H1 (cell line): ENCODE data around the gene CDK4. TPM values are rescaled to one million over a fixed set of nuclear protein-coding genes. Genes with fewer than 3 reads are reported as not detected.

Source experiments
- BRCA1 ChIP-seq: IDR thresholded peaks from 2 replicates; pipeline ENCODE4 v1.6.1; 2012; ENCODE audit warnings: low read depth, low read length, improper control_type of control experiment
- CBX5 ChIP-seq: fragments of 300-800, 300-1000 bp; sonication (generic); IDR thresholded peaks from 2 replicates; pipeline ENCODE4 v1.7.1; 2016; ENCODE audit warnings: antibody characterized with exemption, low read length, low read depth
- CHD7 ChIP-seq: fragments of 300-600 bp; sonication (generic); IDR thresholded peaks from 2 replicates; pipeline ENCODE4 v1.7.1; 2012; ENCODE audit warnings: low read length, moderate library complexity, mild to moderate bottlenecking, inconsistent platforms; ENCODE audit not compliant: insufficient replicate concordance
- EZH2 ChIP-seq: fragments of 200-600 bp; sonication (generic); IDR thresholded peaks from 2 replicates; pipeline ENCODE4 v1.7.1; 2012; ENCODE audit warnings: low read depth, mild to moderate bottlenecking, moderate library complexity, low read length, inconsistent platforms; ENCODE audit not compliant: severe bottlenecking
- GTF2F1 ChIP-seq: IDR thresholded peaks from 2 replicates; pipeline ENCODE4 v1.6.1; 2012; ENCODE audit warnings: low read depth, low read length, improper control_type of control experiment, borderline replicate concordance
- MAFK ChIP-seq: IDR thresholded peaks from 2 replicates; pipeline ENCODE4 v1.6.1; 2012; ENCODE audit warnings: low read depth, mild to moderate bottlenecking, improper control_type of control experiment, low read length
- NANOG ChIP-seq: IDR thresholded peaks from 2 replicates; pipeline ENCODE4 v1.6.1; 2011; ENCODE audit warnings: low read length, low read depth, mild to moderate bottlenecking, inconsistent platforms; ENCODE audit not compliant: insufficient read depth, poor library complexity, severe bottlenecking
- POLR2AphosphoS5 ChIP-seq: IDR thresholded peaks from 2 replicates; pipeline ENCODE4 v1.6.1; 2011; ENCODE audit warnings: low read depth, low read length
- RFX5 ChIP-seq: IDR thresholded peaks from 2 replicates; pipeline ENCODE4 v1.6.1; 2011; ENCODE audit warnings: low read depth, low read length, improper control_type of control experiment, borderline replicate concordance
- TAF7 ChIP-seq: optimal IDR thresholded peaks from 2 replicates; pipeline ENCODE3; 2011; ENCODE audit warnings: low read depth, mild to moderate bottlenecking, inconsistent platforms, low read length, moderate library complexity, borderline replicate concordance
- TCF12 ChIP-seq: IDR thresholded peaks from 2 replicates; pipeline ENCODE4 v1.6.1; 2011; ENCODE audit warnings: low read depth, mild to moderate bottlenecking, low read length
- TEAD4 ChIP-seq: IDR thresholded peaks from 2 replicates; pipeline ENCODE4 v1.6.1; 2012; ENCODE audit warnings: low read depth, low read length, inconsistent platforms, mixed read lengths
- YY1 ChIP-seq: IDR thresholded peaks from 2 replicates; pipeline ENCODE4 v1.6.1; 2011; ENCODE audit warnings: low read depth, mild to moderate bottlenecking, low read length
- polyA plus RNA-seq, 7 experiments: library from polyadenylated mRNA; depleted of rRNA in 3 of 7; stranded (reverse) in 5 of 7; unstranded in 2 of 7; fragments of >200 nt in 5 of 7; fragments of 200-250 nt in 2 of 7; gene quantifications; 1 replicate in 5 of 7; 2 replicates in 1 of 7; 4 replicates in 1 of 7; pipeline versions ENCODE4 v1.2.1 to v1.2.3, GENCODE V29; 2011 to 2013; ENCODE audit warnings: missing spikeins in 2 of 7, mixed read lengths in 2 of 7
- total RNA-seq: library from RNA; stranded (reverse); fragmentation: NEBNext Ultra II Directional; extraction: Animal tissue kit (Norgen Biotek cat#: 25700); gene quantifications from 2 replicates; pipeline ENCODE4 v1.2.1, GENCODE V29; 2021

Gene CDK4
- total and polyA plus RNA-seq, 2 of the 8 experiments (the other 6 are each of a cell fraction or from before 2014, with no cell fraction given): 174 to 368 TPM

GRCh38 chr12:57776247-57776587 is 24.1 kb upstream of the CDK4 start (continued):
- no peak for TF ChIP-seq CHD7
- TF ChIP-seq RFX5: no peak
- TF ChIP-seq BRCA1: no peak
- TF ChIP-seq TAF7: no peak
- no peak for TF ChIP-seq MAFK
- TF ChIP-seq TEAD4: no peak
- no peak for TF ChIP-seq TCF12
- TF ChIP-seq POLR2AphosphoS5: no peak
- TF ChIP-seq GTF2F1: no peak
- no peak for TF ChIP-seq NANOG
- TF ChIP-seq YY1: no peak
- TF ChIP-seq EZH2: no peak
- TF ChIP-seq CBX5: no peak
